BJ (cell line): ENCODE measurements around the gene ZNF414. TPM values are rescaled to one million over a fixed set of nuclear protein-coding genes. Genes with fewer than 3 reads are reported as not detected.

ENCODE experiments used
- CTCF ChIA-PET: fragments of 350-600 bp; formaldehyde crosslinking; extraction: SDS; loops from one replicate; lab custom pipeline; 2021; ENCODE audit warnings: antibody characterized with exemption, inconsistent platforms; lab: Yijun Ruan, JAX
- POLR2A ChIA-PET: fragments of 300-600 bp; sonication (Branson Sonifier 250); formaldehyde crosslinking; extraction: SDS; loops from one replicate; lab custom pipeline; 2021; ENCODE audit warnings: antibody characterized with exemption; lab: Charles Lee
- DNase-seq: peaks from one replicate; pipeline ENCODE4 v3.0.0-alpha.2; 2011; ENCODE audit warnings: low read depth
- H3K27me3 ChIP-seq: 2 replicates; pipeline ENCODE4 v1.6.0; 2011; ENCODE audit warnings: low read length; ENCODE audit not compliant: control insufficient read depth, insufficient read depth
- H3K36me3 ChIP-seq: 2 replicates; pipeline ENCODE4 v1.5.1; 2011; ENCODE audit warnings: low read length; ENCODE audit not compliant: control insufficient read depth, insufficient read depth
- H3K4me3 ChIP-seq: 2 replicates; pipeline ENCODE4 v1.5.1; 2011; ENCODE audit warnings: low read depth, mild to moderate bottlenecking, control low read depth, low read length
- CTCF ChIP-seq: IDR thresholded peaks from 2 replicates; pipeline ENCODE4 v1.5.1; 2011; ENCODE audit warnings: low read depth, mild to moderate bottlenecking, control low read depth, inconsistent platforms, low read length, moderate library complexity; ENCODE audit not compliant: insufficient read depth
- polyA plus RNA-seq: library from polyadenylated mRNA; depleted of rRNA; stranded (reverse); fragments of >200 nt; gene quantifications from 2 replicates; pipeline ENCODE4 v1.2.3, GENCODE V29; 2011

Gene ZNF414
- polyA plus RNA-seq, 1 experiment = 5.7 TPM

GRCh38 chr19:8491574-8491973, 22.4 kb downstream of the ZNF414 start:
- TF ChIP-seq CTCF = no peak
- Histone ChIP-seq H3K27me3 (no peaks in the 10 kb centered on the region), H3K36me3 (peaks cover 17% of the 10 kb centered on the region), H3K4me3 (no peak overlapping the region)
- no peak for DNase-seq
- CTCF ChIA-PET = interaction anchor here (0.6 to 1.3 kb wide), 3 partner anchors 18 to 143 kb away, joined by 3 to 6 read pairs (median 3); no protein-coding TSS in a partner anchor
- POLR2A ChIA-PET = no interaction called here

- DNase-seq = no peak
- TF ChIP-seq CTCF = no peak
- ChIA-PET CTCF (interaction anchor here (0.6 to 1.3 kb wide), 2 partner anchors 143 to 489 kb away, joined by 3 read pairs; no protein-coding TSS in a partner anchor), POLR2A (no interaction called here)
- no peaks in the 10 kb centered on the region for H3K27me3 ChIP-seq
- no peak overlapping the region for H3K4me3 ChIP-seq
- peaks cover 22% of the 10 kb centered on the region for H3K36me3 ChIP-seq
Measured at GRCh38 chr19:8490873-8491272, 23.1 kb downstream of the ZNF414 start.

GRCh38 chr19:8490395-8490760, 23.6 kb downstream of the ZNF414 start:
- no peak for DNase-seq
- ChIA-PET POLR2A (no interaction called here), CTCF (interaction anchor here (0.6 to 1.3 kb wide), 2 partner anchors 142 to 488 kb away, joined by 3 read pairs; no protein-coding TSS in a partner anchor)
- Histone ChIP-seq H3K36me3 (peaks cover 27% of the 10 kb centered on the region), H3K4me3 (no peak overlapping the region), H3K27me3 (no peaks in the 10 kb centered on the region)
- TF ChIP-seq CTCF = no peak

GRCh38 chr19:8489561-8490394, 24.2 kb downstream of the ZNF414 start:
- no peak for TF ChIP-seq CTCF
- DNase-seq = no peak
- H3K27me3 ChIP-seq = no peaks in the 10 kb centered on the region
- H3K36me3 ChIP-seq = peaks cover 30% of the 10 kb centered on the region
- CTCF ChIA-PET = no interaction called here
- POLR2A ChIA-PET = no interaction called here
- no peak overlapping the region for H3K4me3 ChIP-seq

- Histone ChIP-seq H3K27me3 (no peaks in the 10 kb centered on the region), H3K4me3 (no peak overlapping the region), H3K36me3 (peaks cover 38% of the 10 kb centered on the region)
- TF ChIP-seq CTCF = no peak
- ChIA-PET POLR2A (no interaction called here), CTCF (interaction anchor here (2.6 kb wide), 1 partner anchor 12 kb away, joined by 10 read pairs; no protein-coding TSS in a partner anchor)
- DNase-seq = no peak
Measured at GRCh38 chr19:8488365-8488764, 25.6 kb downstream of the ZNF414 start.
